ENCODE results near the gene NEU3. TPM values are rescaled to one million over a fixed set of nuclear protein-coding genes. Genes with fewer than 3 reads are reported as not detected.
A peak's percentile ranks its signal among the peaks of the same experiment; 100 is the strongest.

Gene NEU3, protein sequence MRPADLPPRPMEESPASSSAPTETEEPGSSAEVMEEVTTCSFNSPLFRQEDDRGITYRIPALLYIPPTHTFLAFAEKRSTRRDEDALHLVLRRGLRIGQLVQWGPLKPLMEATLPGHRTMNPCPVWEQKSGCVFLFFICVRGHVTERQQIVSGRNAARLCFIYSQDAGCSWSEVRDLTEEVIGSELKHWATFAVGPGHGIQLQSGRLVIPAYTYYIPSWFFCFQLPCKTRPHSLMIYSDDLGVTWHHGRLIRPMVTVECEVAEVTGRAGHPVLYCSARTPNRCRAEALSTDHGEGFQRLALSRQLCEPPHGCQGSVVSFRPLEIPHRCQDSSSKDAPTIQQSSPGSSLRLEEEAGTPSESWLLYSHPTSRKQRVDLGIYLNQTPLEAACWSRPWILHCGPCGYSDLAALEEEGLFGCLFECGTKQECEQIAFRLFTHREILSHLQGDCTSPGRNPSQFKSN
- total RNA-seq: 10 to 100 TPM in 3 of 6 donors, 1 to 10 TPM in 3; 6.2 to 36.7 (median 11.5) TPM

GRCh38 chr11:74988541-74989259 is at the start of gene NEU3:
TSS of gene NEU3 (plus strand) at chr11:74988933. CDS start at chr11:74989061, 128 bp downstream.
- H3K27ac ChIP-seq: peak within 1 kb of the TSS; percentile 57 to 87 (median 76)
- no peaks in the 10 kb centered on the region for H3K36me3 ChIP-seq
- H3K27me3 ChIP-seq: no peaks in the 10 kb centered on the region
- H3K4me1 ChIP-seq: peaks cover 0 to 17% (median 3%) of the 10 kb centered on the region in 4 donors
- peak within 1 kb of the TSS; percentile 48 to 82 (median 72) for H3K4me3 ChIP-seq
- WGBS, 2 donors: 0% methylated on average over 28 to 36 of the region's 46 CpGs
- no peaks in the 10 kb centered on the region for H3K9me3 ChIP-seq
- peak; percentile 90 to 93 for DNase-seq
- ATAC-seq (ENCODE audit: low FRiP score in 2 of 2): peak; percentile 94 to 97
- TF ChIP-seq POLR2A (IDR thresholded peaks at IDR 0.05): peak in 1 of 4 donors; percentile 62
- TF ChIP-seq, protein P1, sequence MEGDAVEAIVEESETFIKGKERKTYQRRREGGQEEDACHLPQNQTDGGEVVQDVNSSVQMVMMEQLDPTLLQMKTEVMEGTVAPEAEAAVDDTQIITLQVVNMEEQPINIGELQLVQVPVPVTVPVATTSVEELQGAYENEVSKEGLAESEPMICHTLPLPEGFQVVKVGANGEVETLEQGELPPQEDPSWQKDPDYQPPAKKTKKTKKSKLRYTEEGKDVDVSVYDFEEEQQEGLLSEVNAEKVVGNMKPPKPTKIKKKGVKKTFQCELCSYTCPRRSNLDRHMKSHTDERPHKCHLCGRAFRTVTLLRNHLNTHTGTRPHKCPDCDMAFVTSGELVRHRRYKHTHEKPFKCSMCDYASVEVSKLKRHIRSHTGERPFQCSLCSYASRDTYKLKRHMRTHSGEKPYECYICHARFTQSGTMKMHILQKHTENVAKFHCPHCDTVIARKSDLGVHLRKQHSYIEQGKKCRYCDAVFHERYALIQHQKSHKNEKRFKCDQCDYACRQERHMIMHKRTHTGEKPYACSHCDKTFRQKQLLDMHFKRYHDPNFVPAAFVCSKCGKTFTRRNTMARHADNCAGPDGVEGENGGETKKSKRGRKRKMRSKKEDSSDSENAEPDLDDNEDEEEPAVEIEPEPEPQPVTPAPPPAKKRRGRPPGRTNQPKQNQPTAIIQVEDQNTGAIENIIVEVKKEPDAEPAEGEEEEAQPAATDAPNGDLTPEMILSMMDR (IDR thresholded peaks at IDR 0.05): no peak
- no peak for TF ChIP-seq EP300 (IDR thresholded peaks at IDR 0.05)
- peak in 1 of 2 donors; percentile 71 for TF ChIP-seq POLR2AphosphoS5 (IDR thresholded peaks at IDR 0.05)

GRCh38 chr11:74941492-74941891 is 47.2 kb upstream of the NEU3 start:
- no peaks in the 10 kb centered on the region for H3K9me3 ChIP-seq
- TF ChIP-seq, protein P1 (IDR thresholded peaks at IDR 0.05): no peak
- TF ChIP-seq EP300 (IDR thresholded peaks at IDR 0.05) (no peak), POLR2AphosphoS5 (IDR thresholded peaks at IDR 0.05) (no peak), POLR2A (IDR thresholded peaks at IDR 0.05) (no peak)
- H3K27me3 ChIP-seq: no peaks in the 10 kb centered on the region
- ATAC-seq (ENCODE audit: low FRiP score in 2 of 2) (no peak), DNase-seq (no peak)
- no peak overlapping the region for H3K27ac ChIP-seq
- H3K36me3 ChIP-seq: peaks cover 0 to 15% (median 6%) of the 10 kb centered on the region in 4 donors
- no peak overlapping the region for H3K4me3 ChIP-seq
- H3K4me1 ChIP-seq: no peaks in the 10 kb centered on the region

DNA sequence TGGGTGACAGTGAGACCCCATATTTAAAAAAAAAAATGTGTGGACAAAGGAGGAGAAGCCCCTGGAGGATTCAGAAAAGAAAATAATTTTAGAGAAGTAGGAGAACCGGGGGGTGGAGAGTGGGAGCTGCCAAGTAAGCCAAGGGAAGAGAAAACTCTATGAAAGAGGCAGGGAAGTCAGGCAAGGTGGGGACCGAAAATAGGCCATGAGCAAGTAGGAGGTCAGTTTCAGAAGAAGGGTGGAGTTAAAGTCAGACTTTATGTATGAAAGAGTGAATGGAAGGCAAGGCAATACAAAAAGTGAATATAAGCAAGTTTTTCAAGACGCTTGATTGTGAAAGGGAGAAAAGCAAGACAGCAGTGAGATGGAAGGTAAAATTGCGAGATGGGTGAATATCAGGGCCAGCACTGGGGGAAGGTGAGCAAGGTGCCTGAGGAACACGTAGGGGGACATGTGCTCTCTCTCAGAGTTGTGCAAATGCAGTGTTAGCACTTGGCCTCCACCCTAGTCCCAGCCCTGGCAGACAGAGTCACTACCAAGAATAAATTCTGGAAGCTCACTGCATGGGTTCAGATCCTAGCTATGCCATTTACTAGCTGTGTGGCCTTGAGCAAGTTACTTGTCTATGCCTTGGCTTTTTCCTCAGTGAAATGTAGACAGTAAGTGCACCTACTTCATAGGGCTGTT is 46.5 kb upstream of the NEU3 start:
- TF ChIP-seq, protein P1 (IDR thresholded peaks at IDR 0.05): no peak
- TF ChIP-seq POLR2AphosphoS5 (IDR thresholded peaks at IDR 0.05) (no peak), EP300 (IDR thresholded peaks at IDR 0.05) (no peak), POLR2A (IDR thresholded peaks at IDR 0.05) (no peak)
- Histone ChIP-seq H3K36me3 (peaks cover 0 to 9% (median 1%) of the 10 kb centered on the region in 4 donors), H3K4me3 (no peak overlapping the region), H3K27me3 (no peaks in the 10 kb centered on the region), H3K9me3 (no peaks in the 10 kb centered on the region), H3K27ac (no peak overlapping the region), H3K4me1 (no peaks in the 10 kb centered on the region)
- DNase-seq (no peak), ATAC-seq (ENCODE audit: low FRiP score in 2 of 2) (no peak)
- 91 to 95% methylated on average over 5 of the region's 5 CpGs for WGBS, 2 donors

- TF ChIP-seq POLR2A (IDR thresholded peaks at IDR 0.05) (no peak), POLR2AphosphoS5 (IDR thresholded peaks at IDR 0.05) (no peak), EP300 (IDR thresholded peaks at IDR 0.05) (no peak)
- TF ChIP-seq, protein P1 (IDR thresholded peaks at IDR 0.05): no peak
- ATAC-seq (ENCODE audit: low FRiP score in 2 of 2): peak in 1 of 2 donors; percentile 30
- H3K36me3 ChIP-seq: no peaks in the 10 kb centered on the region
- no peaks in the 10 kb centered on the region for H3K9me3 ChIP-seq
- DNase-seq: no peak
- WGBS, 2 donors: 1 to 3% methylated on average over 9 of the region's 9 CpGs
- peaks cover 19 to 45% (median 27%) of the 10 kb centered on the region in 4 donors for H3K4me1 ChIP-seq
- H3K27ac ChIP-seq: peak overlapping the region; percentile 64 to 92 (median 88)
- peak overlapping the region; percentile 50 to 93 (median 89) for H3K4me3 ChIP-seq
- no peaks in the 10 kb centered on the region for H3K27me3 ChIP-seq
Observed at GRCh38 chr11:74948546-74948897, 40.2 kb upstream of the NEU3 start.

Data from upper lobe of left lung (tissue), 6 donors.